Stomach (tissue), 4 donors: ENCODE measurements around the gene DLG5.

Experiments used
- EP300 ChIP-seq: sonication (generic); formaldehyde crosslinking; IDR thresholded peaks from one replicate; pipeline ENCODE4 v1.6.1; 2017; ENCODE audit warnings: antibody characterized with exemption
- POLR2A ChIP-seq, 4 donors: fragments of 450-650 bp; IDR thresholded peaks; one replicate each; pipeline ENCODE4 v1.6.1; 2016; ENCODE audit warnings: antibody characterized with exemption in 4 of 4, control low read depth in 2 of 4, mild to moderate bottlenecking in 1 of 4, moderate library complexity in 1 of 4
- POLR2AphosphoS5 ChIP-seq, 3 donors: sonication (generic); formaldehyde crosslinking; IDR thresholded peaks; one replicate each; pipeline ENCODE4 v1.6.1; 2016; ENCODE audit warnings: antibody characterized with exemption in 3 of 3
- TF ChIP-seq, protein P1 (sequence below), 7 experiments: fragments of 450-650 bp in 4 of 7; fragments of 200-600 bp in 3 of 7; sonication (generic) in 3 of 7; IDR thresholded peaks; one replicate each; pipeline ENCODE4 v1.5.1; 2016 to 2019; ENCODE audit warnings: antibody characterized with exemption in 7 of 7, control low read depth in 2 of 7, mild to moderate bottlenecking in 1 of 7

DNA sequence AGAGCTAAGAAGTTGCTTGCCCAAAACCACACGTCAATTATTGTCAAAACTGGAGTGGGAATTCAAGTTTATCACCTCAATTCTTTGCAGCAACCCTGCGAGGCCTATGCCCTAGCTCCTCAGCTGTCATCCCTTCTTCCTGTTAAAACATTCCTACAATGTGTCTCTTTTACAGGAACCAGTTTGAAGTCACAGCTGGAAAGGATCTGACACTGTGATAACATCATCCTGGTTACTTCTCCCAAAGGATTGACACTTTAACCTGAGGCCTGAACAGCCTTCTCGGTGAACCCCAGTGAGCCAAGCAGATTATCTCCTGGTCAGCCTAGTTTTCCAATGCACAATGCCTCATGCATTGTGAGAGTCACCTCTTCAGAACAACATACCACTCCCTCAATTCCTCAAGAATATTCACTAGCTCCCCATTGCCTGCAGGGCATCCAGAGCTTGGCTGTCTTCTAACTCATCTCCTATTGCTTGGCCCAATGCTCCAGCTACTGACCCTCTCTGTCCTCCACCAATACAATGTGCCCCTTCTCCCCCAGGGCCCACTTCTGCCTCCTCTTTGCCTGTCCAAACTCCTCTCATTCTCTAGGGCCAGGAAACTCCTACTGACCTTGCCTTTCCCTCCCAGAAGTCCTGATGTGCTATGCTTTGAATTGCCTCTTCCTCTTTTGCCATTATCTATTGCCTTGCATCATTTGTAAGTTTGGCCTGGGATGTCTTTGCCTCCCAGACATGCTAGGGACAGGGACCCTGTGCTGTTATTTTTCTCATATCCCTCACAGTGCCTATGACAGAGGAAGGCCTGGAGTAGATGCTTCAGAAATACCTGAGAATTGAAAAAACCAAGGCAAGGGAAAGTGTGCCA, 10.4 kb upstream of the DLG5 start:
- TF ChIP-seq POLR2A (IDR thresholded peaks at IDR 0.05) (no peak), POLR2AphosphoS5 (IDR thresholded peaks at IDR 0.05) (no peak), EP300 (no peak)
- TF ChIP-seq, protein P1, sequence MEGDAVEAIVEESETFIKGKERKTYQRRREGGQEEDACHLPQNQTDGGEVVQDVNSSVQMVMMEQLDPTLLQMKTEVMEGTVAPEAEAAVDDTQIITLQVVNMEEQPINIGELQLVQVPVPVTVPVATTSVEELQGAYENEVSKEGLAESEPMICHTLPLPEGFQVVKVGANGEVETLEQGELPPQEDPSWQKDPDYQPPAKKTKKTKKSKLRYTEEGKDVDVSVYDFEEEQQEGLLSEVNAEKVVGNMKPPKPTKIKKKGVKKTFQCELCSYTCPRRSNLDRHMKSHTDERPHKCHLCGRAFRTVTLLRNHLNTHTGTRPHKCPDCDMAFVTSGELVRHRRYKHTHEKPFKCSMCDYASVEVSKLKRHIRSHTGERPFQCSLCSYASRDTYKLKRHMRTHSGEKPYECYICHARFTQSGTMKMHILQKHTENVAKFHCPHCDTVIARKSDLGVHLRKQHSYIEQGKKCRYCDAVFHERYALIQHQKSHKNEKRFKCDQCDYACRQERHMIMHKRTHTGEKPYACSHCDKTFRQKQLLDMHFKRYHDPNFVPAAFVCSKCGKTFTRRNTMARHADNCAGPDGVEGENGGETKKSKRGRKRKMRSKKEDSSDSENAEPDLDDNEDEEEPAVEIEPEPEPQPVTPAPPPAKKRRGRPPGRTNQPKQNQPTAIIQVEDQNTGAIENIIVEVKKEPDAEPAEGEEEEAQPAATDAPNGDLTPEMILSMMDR (IDR thresholded peaks at IDR 0.05): no peak
